ENCODE measurements around the gene ELP4.

Gene ELP4

DNA sequence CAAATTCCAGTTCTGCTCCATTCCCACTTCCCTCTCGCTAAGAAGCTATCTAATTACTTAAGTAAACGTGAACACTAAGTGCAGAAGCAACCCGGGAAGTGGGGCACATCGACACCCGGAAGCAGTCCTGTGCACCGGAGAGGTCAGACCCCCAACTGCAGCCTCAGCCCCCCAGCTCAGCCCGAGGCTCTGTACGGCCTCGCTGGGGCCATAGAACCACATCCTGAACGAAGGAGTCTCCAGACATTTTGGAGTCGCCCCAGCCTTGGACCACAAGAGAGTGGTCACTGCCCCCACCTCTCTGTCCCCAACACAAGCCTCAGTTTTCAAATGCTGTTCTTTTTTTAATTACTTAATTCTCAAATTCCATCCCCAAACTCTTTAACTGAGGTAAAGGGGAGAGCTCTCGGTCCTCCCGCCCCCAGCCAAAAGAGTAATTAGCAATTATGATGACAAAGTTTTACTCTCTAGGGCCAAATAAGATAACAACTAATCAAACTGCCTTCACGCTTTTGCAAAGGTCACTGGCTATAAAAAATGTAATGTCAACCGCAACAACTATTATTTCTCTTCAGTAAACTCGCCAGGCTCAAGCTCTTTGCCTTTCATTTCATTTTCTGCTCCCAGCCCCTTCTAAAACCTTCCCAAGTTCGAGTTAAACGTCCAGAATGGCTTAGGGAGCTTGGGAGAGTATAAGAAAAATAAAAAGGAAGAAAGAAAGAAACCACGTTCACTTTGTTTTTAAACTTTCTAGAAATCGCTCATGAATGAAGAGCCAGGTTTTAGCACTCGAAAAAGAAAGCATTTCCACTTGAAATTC is 299.4 kb downstream of the ELP4 start:
- no peak for DNase-seq (ENCODE audit: low read depth in 1 of 2, low spot score in 1 of 2)

GRCh38 chr11:31809541-31809856 is 299.9 kb downstream of the ELP4 start:
- no peak for DNase-seq (ENCODE audit: low read depth in 1 of 2, low spot score in 1 of 2)

DNA sequence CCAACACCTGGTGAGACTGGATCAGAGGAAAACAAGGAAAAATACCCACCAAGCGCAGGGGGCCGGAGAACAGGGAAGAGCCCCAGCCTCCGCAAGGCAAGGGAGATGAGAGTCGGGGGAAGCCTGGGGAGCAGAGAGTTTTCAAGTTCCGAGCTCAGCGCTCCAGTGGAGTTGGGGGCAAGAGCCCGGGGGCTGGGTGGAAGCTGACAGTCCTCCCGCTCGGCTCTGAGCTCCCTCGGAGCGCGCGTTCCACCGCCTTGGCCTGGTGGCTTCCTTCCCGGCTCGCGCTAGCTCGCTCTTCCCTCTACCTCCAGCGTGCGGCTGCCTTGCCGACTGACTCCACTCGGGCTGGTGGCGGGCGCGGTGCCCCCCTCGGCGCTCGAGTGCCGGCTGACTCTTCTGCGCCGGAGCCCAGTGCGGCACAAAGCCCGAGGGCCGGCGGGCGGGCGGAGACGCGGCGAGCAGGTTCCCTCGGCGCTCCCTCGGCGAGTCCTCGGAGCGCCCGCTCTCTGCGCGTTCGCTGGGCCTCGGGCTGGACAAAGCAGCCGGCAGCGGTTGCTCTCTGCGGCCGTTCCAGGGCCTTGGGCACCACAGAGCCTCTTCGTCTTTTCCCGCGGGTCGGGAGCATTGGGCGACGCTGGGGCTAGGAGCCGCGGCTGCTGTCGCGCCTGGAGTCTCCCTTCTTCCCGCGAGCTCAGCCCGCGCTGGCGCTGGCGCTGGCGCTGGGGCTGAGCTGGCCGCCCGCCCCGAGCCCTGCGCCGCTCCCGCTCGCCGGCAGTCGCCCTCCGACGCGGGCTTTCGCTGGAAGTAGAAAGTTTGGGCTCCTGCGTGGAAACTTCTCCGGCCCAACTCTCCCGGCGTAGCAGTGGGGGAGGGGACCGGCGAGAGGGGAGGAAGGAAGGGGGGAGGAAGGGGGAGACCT is 300.6 kb downstream of the ELP4 start:
- DNase-seq (ENCODE audit: low read depth in 1 of 2, low spot score in 1 of 2), result no peak

DNA sequence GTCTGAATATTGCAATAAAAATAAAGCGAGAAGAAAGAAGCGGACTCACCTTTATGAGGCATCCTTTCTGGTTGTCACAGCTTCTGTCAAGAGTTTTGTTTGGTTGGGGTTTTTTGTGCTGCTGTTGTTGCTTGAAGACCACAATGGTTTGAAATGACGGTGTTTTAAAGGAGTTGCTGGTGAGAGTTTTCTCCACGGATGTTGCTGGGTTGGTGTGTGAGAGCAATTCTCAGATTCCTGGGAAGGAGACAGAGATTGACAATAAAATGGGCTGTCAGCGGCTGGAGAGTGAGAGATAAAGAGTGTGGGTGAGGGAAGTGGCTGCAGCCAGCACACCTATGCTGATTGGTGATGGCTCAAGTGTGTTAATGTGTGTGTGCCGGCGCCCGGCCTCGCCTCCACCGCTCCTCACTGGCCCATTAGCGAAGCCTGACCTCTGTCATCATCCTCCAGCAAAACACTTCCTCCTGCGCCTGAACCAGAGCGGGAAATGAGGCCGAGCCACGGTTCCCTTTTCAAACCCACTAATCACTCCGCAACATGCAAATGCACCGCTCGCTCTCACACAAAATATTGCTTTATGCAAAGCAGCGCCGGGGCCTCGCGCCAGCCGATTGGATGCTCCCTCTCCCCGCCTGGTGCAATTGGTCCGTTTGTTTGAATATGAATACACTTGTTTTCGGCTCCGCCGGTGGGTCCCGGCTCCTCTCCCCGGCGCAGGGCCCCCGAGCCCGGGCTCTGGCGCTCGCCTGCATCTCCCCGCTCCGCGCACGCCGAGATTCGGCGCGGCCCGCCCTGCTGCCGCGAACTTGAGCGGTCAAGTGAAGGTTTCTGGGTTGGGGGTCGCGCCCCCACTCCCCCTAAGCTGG is 301.4 kb downstream of the ELP4 start, which contains the start of gene PAX6:
TSS of gene PAX6 (minus strand) at position 544 of the 869 bp plus-strand sequence. CDS start 4,911 bp downstream, outside the sequence.
- no peak for DNase-seq (ENCODE audit: low read depth in 1 of 2, low spot score in 1 of 2)

GRCh38 chr11:31812383-31813381 is 303.1 kb downstream of the ELP4 start:
- DNase-seq (ENCODE audit: low read depth in 1 of 2, low spot score in 1 of 2), result no peak

- DNase-seq (ENCODE audit: low read depth in 1 of 2, low spot score in 1 of 2), result no peak
Measured at GRCh38 chr11:31813391-31814175, 304.0 kb downstream of the ELP4 start.

DNA sequence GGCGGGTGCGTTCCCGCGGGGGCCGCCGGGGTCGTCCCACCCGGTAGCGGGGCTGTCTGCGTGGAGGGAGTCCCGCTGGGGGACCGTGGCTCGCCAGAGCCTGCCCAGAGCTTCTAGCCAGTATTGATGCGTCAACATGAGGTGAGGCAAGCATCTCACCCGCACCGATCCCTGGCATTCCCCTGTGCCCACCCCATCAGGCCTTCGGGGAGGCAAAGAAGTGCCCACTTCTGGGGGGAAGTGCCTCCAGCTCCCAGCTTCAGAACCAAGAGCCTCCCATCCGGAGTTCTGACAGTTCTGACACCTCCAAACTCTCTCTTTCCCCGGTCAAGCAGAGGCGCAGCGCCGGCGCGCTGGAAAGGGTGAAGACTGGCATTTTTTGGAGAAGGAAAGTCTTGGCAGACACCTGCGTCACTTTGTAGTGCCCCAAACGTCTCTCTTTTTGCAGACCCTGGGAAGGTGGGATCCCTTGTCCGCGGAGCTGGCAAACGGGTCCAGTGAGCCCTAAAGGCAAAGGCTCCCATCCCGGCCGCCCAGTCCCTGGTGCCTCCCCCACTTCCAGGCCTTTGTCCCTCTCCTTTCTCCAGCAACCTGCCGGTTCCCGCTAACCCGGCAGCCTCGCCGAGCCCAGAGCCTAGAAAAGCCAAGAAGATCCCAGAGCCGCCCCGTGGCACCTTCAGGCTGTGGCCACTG is 304.8 kb downstream of the ELP4 start:
- DNase-seq (ENCODE audit: low read depth in 1 of 2, low spot score in 1 of 2), result no peak

DNA sequence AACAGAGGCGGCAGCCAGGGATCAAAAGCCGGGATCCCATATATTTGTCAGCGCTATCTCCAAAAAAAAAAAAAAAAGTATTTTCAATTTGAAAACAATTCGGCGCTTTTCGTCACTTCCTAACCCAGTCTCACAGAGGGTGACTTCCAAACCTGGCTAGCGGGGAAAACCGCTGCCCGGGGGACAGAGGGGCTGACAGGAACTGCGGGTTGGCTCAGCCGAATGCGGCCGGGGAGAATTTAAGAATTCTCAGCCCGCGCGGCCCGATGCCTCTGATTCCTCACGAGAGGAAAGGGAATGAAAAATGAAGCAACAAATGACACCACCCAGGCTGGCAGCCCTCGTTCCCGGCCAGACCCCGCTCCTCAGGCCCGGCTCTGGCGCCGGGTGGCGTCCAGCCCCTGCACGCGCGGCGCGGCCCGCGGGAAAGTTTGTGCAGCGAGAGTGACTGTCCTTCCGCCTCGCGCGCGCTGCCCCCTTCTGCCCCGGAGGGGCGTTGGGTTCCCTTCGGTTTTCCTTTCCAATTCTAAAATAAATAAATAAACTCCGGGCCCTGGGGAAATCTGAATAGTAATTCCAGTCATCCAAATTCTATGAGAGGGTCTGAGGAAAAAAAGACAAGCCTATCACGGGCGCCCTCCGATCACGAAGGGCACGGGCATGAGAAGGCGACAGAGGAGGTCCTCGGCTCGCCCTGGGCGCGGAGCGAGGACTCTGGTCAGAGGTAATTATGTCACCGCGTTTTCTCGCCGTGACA is 306.3 kb downstream of the ELP4 start:
- DNase-seq (ENCODE audit: low read depth in 1 of 2, low spot score in 1 of 2), result no peak

DNA sequence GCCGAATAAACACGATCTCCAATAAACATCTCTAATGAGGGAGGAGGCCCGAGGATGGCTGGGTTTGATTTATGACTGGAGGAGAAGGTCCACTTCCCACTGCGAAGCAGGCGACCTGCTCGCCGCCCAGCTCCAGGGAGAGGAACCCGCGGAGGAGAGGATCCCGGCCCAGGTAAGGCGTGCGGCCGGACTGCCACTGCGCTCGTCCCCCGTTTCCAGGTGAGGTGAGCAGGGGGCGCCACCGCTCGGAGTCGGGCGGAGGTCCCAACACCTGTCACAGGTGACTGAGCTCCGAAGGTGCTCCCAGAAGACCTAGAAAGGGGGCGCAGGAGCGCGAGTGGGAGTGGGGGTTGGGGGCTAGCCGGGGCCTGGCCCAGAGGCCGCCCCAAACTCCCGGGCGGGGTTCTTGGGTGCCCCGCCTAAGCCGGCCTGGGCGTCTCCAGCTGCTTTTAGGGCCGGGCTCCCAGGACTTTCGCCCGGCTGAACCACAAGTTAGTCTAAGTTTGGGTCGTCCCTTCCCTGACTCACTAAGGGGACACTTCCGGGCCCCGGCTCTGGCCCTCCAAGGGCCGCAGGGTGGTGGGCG is 307.0 kb downstream of the ELP4 start:
- no peak for DNase-seq (ENCODE audit: low read depth in 1 of 2, low spot score in 1 of 2)

GRCh38 chr11:31817054-31817620 is 307.6 kb downstream of the ELP4 start:
- DNase-seq (ENCODE audit: low read depth in 1 of 2, low spot score in 1 of 2), result no peak

DNA sequence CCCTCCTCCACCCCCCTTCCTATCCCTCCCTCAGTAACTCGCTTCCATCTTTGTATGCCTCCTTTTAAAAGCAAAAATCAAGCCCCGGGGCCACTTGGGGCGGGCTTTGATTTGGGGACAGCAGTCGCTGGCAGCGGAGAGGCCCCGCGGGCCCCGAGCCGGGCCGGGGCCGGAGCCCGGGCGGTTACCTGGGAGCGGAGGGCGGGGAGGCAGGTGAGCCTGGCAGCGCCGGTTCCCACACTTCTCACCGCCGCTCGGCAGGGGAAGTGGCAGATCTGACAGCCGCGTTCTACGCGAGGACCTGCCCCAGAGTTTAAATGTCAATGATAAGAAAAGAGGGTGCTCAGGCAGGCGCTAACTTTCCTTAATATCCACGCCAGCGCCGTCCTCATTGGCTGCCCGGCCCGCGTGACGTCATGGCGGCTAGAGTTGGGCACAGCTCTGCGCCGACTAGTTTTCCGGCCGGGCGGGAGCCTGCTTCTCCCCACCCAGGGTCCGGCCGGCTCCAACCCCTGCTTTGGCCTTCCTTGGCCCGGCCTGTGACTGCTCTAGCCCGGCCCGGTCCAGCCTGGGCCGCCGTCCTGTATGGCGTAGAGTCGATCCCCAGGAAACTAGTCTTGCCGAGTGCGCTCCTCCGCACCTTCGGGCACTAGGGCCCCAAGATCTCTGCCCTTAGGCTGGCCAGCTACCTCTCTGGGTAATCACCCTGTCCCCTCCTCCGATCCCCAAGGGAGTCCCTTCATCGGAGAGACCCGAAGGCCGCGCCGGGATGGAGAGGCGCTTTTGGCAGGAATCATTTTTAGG is 308.3 kb downstream of the ELP4 start:
- no peak for DNase-seq (ENCODE audit: low read depth in 1 of 2, low spot score in 1 of 2)

DNA sequence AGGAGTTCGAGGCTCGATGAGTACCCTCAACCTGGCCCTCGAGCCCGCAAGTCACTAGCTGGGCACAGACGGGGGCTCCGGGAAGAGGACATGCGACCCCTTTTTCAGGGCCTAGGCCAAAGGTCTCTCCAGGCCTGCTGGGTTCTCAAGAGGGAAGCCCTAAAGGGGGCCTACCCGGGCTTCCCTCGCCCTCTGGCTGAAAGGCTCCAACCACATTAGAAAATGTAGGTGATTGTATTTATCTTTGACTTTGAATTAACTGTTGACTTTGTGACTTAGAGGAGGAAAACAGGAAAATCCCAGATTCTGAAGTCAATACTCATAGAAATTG is 308.8 kb downstream of the ELP4 start:
- no peak for DNase-seq (ENCODE audit: low read depth in 1 of 2, low spot score in 1 of 2)

DNA sequence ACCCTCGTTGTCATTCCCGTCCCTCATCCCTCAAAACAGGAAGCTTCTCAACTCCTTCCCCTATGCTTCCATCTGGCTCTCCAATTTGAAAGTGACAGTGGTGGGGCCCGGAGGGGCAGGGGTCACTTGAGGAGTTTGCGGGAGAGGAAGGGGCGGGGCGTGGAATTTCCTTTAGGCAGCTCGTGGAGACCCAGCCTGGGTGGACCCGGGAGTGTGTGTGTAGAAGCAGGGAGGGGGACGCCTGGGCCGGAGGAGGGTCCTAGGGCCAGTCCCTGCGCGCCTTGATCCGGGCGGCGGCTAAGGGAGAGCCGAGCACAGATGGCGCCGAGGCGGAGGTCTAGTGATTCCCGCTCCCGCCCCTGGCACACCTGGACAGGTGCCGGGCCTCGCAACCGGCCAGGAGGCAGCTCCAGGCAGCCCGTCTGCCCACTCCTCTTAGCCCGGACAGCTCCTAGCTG is 309.3 kb downstream of the ELP4 start:
- no peak for DNase-seq (ENCODE audit: low read depth in 1 of 2, low spot score in 1 of 2)

DNA sequence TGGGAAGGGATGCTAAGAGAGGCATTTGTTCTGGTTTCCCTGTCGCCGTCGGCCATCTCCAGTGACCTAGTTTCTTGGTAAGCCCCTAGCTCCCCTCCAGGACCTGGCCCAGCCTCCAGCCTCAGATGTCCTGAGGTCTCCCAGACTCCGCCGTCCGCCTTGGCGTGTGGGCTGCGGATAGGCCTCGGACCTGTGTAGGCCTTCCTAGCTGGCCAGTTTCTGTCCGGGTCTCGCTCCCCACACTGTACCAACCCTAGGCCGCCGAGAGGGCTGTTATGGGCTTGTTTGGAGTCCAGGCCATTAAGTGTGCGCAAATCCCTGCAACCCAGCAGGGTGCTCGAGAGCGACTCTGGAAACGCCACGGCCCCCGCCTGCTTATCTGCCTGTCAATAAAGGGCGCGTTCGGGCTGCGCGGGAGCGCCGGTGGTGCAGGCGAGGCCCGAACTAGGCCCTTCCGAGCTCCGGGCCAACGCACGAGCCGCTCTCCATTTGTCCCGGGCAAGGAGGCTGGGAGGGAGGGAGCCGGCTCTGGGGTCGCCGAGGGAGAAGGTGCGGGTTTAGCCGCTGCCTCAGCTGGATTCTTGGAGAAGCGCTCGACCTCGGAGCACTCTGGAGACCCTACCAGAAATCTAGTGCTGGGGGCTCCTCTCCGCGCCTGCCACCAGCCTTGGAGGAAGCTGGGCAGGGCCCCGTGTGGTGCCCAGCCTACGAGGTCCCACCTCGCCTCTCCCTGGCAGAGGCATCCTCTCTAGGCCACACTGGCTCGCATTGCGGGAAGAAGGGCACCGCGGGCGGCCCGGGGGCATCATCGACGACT is 310.3 kb downstream of the ELP4 start:
- DNase-seq (ENCODE audit: low read depth in 1 of 2, low spot score in 1 of 2), result no peak

DNA sequence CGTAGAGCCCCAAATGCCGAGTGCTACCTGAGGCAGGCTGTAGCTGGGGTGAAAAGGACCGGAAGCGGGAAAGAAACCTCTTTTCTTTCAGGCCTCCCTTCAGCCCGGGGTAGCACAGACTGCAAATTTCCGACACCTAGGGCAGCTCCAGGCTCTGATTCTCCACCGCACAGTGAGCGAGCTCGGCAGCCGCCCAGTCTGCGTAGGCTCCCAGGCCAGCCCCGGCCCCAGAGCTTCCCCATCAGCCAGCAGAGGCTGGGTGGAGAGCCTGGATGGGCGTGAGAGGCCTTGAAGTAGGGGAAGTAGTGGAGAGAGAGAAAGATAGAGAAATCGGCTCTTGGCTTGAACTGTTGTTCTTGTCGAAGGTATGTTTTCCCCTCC is 310.9 kb downstream of the ELP4 start:
- no peak for DNase-seq (ENCODE audit: low read depth in 1 of 2, low spot score in 1 of 2)

All from activated T-helper 1 cell treated with anti-CD3 and anti-CD28 coated beads, Interleukin-2, amount 50 U/mL, for 16 hours (primary cell).